CD4-positive, alpha-beta T cell treated with Interleukin-6 for 4 hours (primary cell): ENCODE results near the gene NFATC1.

Experiments used
- DNase-seq: peaks from one replicate; pipeline ENCODE4 v3.0.0-alpha.2; 2020; ENCODE audit warnings: mixed read lengths

The NFATC1 gene

GRCh38 chr18:79445696-79446561 lies 50.2 kb downstream of the NFATC1 start:
- no peak for DNase-seq

- no peak for DNase-seq
Observed at GRCh38 chr18:79446931-79447330, 51.2 kb downstream of the NFATC1 start.

GRCh38 chr18:79447703-79448367 lies 52.1 kb downstream of the NFATC1 start:
- no peak for DNase-seq

- no peak for DNase-seq
Observed at GRCh38 chr18:79448621-79449020, 52.9 kb downstream of the NFATC1 start.

GRCh38 chr18:79449551-79450288 lies 54.0 kb downstream of the NFATC1 start:
- no peak for DNase-seq

- no peak for DNase-seq
Observed at GRCh38 chr18:79450289-79451080, 54.8 kb downstream of the NFATC1 start.

GRCh38 chr18:79451237-79452125 lies 55.8 kb downstream of the NFATC1 start:
- DNase-seq = no peak

GRCh38 chr18:79452190-79452990 lies 56.7 kb downstream of the NFATC1 start:
- no peak for DNase-seq

GRCh38 chr18:79452991-79453645 lies 57.4 kb downstream of the NFATC1 start:
- no peak for DNase-seq

GRCh38 chr18:79453816-79454735 lies 58.3 kb downstream of the NFATC1 start:
- DNase-seq = no peak

GRCh38 chr18:79455261-79455660 lies 59.5 kb downstream of the NFATC1 start:
- DNase-seq = no peak

- no peak for DNase-seq
Observed at GRCh38 chr18:79456105-79456980, 60.6 kb downstream of the NFATC1 start.

GRCh38 chr18:79457239-79457638 lies 61.5 kb downstream of the NFATC1 start:
- no peak for DNase-seq

GRCh38 chr18:79457652-79458051 lies 61.9 kb downstream of the NFATC1 start:
- no peak for DNase-seq

GRCh38 chr18:79458131-79458838 lies 62.6 kb downstream of the NFATC1 start:
- no peak for DNase-seq

GRCh38 chr18:79458917-79459803 lies 63.4 kb downstream of the NFATC1 start:
- DNase-seq = no peak
